ENCODE measurements around the gene LEMD3. TPM values are rescaled to one million over a fixed set of nuclear protein-coding genes. Genes with fewer than 3 reads are reported as not detected.

Gene LEMD3
- total RNA-seq, 3 donors from 2014 or later, result 30.6 to 33.7 (median 32.2) TPM

GRCh38 chr12:65192963-65193516 lies 23.7 kb downstream of the LEMD3 start:
- ATAC-seq (peak; percentile 27), DNase-seq (no peak)
- no peaks in the 10 kb centered on the region for H3K36me3 ChIP-seq (ENCODE audit: low read depth)
- no peak for TF ChIP-seq CTCF (IDR thresholded peaks at IDR 0.05)
- intact Hi-C loops (cut with DNase I, micrococcal nuclease), result no loop called here
- peaks cover 13% of the 10 kb centered on the region for H3K4me1 ChIP-seq (ENCODE audit: low read depth)
- H3K4me3 ChIP-seq, result no peak overlapping the region
- peaks cover 3% of the 10 kb centered on the region for H3K9me3 ChIP-seq

GRCh38 chr12:65194949-65195348 lies 25.6 kb downstream of the LEMD3 start:
- no peak for DNase-seq
- Histone ChIP-seq H3K4me3 (no peak overlapping the region), H3K36me3 (ENCODE audit: low read depth) (no peaks in the 10 kb centered on the region), H3K9me3 (peaks cover 3% of the 10 kb centered on the region), H3K4me1 (ENCODE audit: low read depth) (peaks cover 11% of the 10 kb centered on the region)
- intact Hi-C loops (cut with DNase I, micrococcal nuclease), result no loop called here
- no peak for ATAC-seq
- TF ChIP-seq CTCF (IDR thresholded peaks at IDR 0.05), result no peak

GRCh38 chr12:65195387-65196055 lies 26.1 kb downstream of the LEMD3 start:
- TF ChIP-seq CTCF (IDR thresholded peaks at IDR 0.05), result no peak
- Histone ChIP-seq H3K4me3 (no peak overlapping the region), H3K9me3 (peaks cover 3% of the 10 kb centered on the region), H3K36me3 (ENCODE audit: low read depth) (no peaks in the 10 kb centered on the region), H3K4me1 (ENCODE audit: low read depth) (peaks cover 11% of the 10 kb centered on the region)
- DNase-seq (no peak), ATAC-seq (no peak)
- intact Hi-C loops (cut with DNase I, micrococcal nuclease), result no loop called here

- intact Hi-C loops (cut with DNase I, micrococcal nuclease), result no loop called here
- Histone ChIP-seq H3K4me3 (no peak overlapping the region), H3K36me3 (ENCODE audit: low read depth) (no peaks in the 10 kb centered on the region), H3K9me3 (peaks cover 3% of the 10 kb centered on the region), H3K4me1 (ENCODE audit: low read depth) (peaks cover 11% of the 10 kb centered on the region)
- no peak for TF ChIP-seq CTCF (IDR thresholded peaks at IDR 0.05)
- ATAC-seq (peak; percentile 22), DNase-seq (no peak)
These were observed 27.6 kb downstream of the LEMD3 start for GRCh38 chr12:65196762-65197567.

GRCh38 chr12:65199604-65200003 lies 30.2 kb downstream of the LEMD3 start:
- DNase-seq, result no peak
- intact Hi-C loops (cut with DNase I, micrococcal nuclease), result no loop called here
- ATAC-seq, result no peak
- Histone ChIP-seq H3K36me3 (ENCODE audit: low read depth) (no peaks in the 10 kb centered on the region), H3K4me1 (ENCODE audit: low read depth) (peaks cover 4% of the 10 kb centered on the region), H3K4me3 (no peak overlapping the region), H3K9me3 (peaks cover 3% of the 10 kb centered on the region)
- no peak for TF ChIP-seq CTCF (IDR thresholded peaks at IDR 0.05)
